ENCODE results near the gene POC5. TPM values are rescaled to one million over a fixed set of nuclear protein-coding genes. Genes with fewer than 3 reads are reported as not detected.
"Not testable (repeated sequence)": the region's sequence is repeated elsewhere in the genome, so short reads cannot be mapped to it uniquely, and the experiment has no call there.

POC5 gene
- total and polyA plus RNA-seq, 4 experiments from 2014 or later: 14.1 to 20.0 (median 14.9) TPM

GRCh38 chr5:75734913-75735789 lies 17.9 kb upstream of the POC5 start:
- no peaks in the 10 kb centered on the region for H3K9me3 ChIP-seq (ENCODE audit: control insufficient read depth in 1 of 2, low read length in 2 of 2)
- no peak overlapping the region for H3K4me3 ChIP-seq (ENCODE audit: low read length in 2 of 2)
- H3K4me1 ChIP-seq (ENCODE audit: insufficient read depth, low read length): no peaks in the 10 kb centered on the region
- Mint-ChIP-seq H3K4me3 (no peak overlapping the region), H3K4me1 (no peaks in the 10 kb centered on the region), H3K9me3 (peaks cover 0 to 3% (median 0%) of the 10 kb centered on the region in 8 donors), H3K27ac (no peak overlapping the region), H3K27me3 (peaks cover 5 to 10% of the 10 kb centered on the region in 2 donors), H3K36me3 (no peaks in the 10 kb centered on the region)
- H3K27ac ChIP-seq (ENCODE audit: low read depth, low read length): no peak overlapping the region
- ChIA-PET CTCF (ENCODE audit: partially characterized antibody) (interaction anchor here (1.0 to 1.4 kb wide), 2 partner anchors 519 to 523 kb away, joined by 3 to 5 read pairs; no protein-coding TSS in a partner anchor), POLR2A (ENCODE audit: partially characterized antibody) (no interaction called here)
- no peaks in the 10 kb centered on the region for H3K27me3 ChIP-seq (ENCODE audit: insufficient read depth, low read length)
- no peaks in the 10 kb centered on the region for H3K36me3 ChIP-seq (ENCODE audit: insufficient read depth, low read length)
- peak in 2 of 5 donors; percentile 16 for DNase-seq
- intact Hi-C loops (cut with micrococcal nuclease): loop anchor here (1.0 to 2.0 kb wide), 2 partner anchors 521 to 906 kb away; no protein-coding TSS in a partner anchor

GRCh38 chr5:75733767-75734166 lies 16.5 kb upstream of the POC5 start:
- Mint-ChIP-seq H3K4me3 (no peak overlapping the region), H3K9me3 (peaks cover 0 to 3% (median 0%) of the 10 kb centered on the region in 8 donors), H3K27me3 (peaks cover 6% of the 10 kb centered on the region in 2 donors), H3K36me3 (no peaks in the 10 kb centered on the region), H3K4me1 (no peaks in the 10 kb centered on the region), H3K27ac (no peak overlapping the region)
- CTCF ChIA-PET (ENCODE audit: partially characterized antibody): no interaction called here
- no peaks in the 10 kb centered on the region for H3K36me3 ChIP-seq (ENCODE audit: insufficient read depth, low read length)
- intact Hi-C loops (cut with micrococcal nuclease): loop anchor here (2.0 kb wide), 1 partner anchor 907 kb away; no protein-coding TSS in a partner anchor
- no peaks in the 10 kb centered on the region for H3K4me1 ChIP-seq (ENCODE audit: insufficient read depth, low read length)
- no peaks in the 10 kb centered on the region for H3K9me3 ChIP-seq (ENCODE audit: control insufficient read depth in 1 of 2, low read length in 2 of 2)
- H3K4me3 ChIP-seq (ENCODE audit: low read length in 2 of 2): no peak overlapping the region
- H3K27me3 ChIP-seq (ENCODE audit: insufficient read depth, low read length): no peaks in the 10 kb centered on the region
- no peak overlapping the region for H3K27ac ChIP-seq (ENCODE audit: low read depth, low read length)
- no peak for DNase-seq
- POLR2A ChIA-PET (ENCODE audit: partially characterized antibody): no interaction called here

- H3K9me3 Mint-ChIP-seq; H3K4me3 Mint-ChIP-seq; H3K4me1 Mint-ChIP-seq; H3K27ac Mint-ChIP-seq; CTCF ChIA-PET (ENCODE audit: partially characterized antibody); H3K36me3 ChIP-seq (ENCODE audit: insufficient read depth, low read length); H3K4me3 ChIP-seq (ENCODE audit: low read length in 2 of 2); H3K9me3 ChIP-seq (ENCODE audit: control insufficient read depth in 1 of 2, low read length in 2 of 2); DNase-seq; H3K36me3 Mint-ChIP-seq; H3K4me1 ChIP-seq (ENCODE audit: insufficient read depth, low read length); H3K27ac ChIP-seq (ENCODE audit: low read depth, low read length); POLR2A ChIA-PET (ENCODE audit: partially characterized antibody); H3K27me3 ChIP-seq (ENCODE audit: insufficient read depth, low read length); intact Hi-C loops (cut with micrococcal nuclease): not testable (repeated sequence)
- peaks cover 6 to 13% of the 10 kb centered on the region in 2 donors for H3K27me3 Mint-ChIP-seq
Measured at GRCh38 chr5:75731515-75731914, 14.3 kb upstream of the POC5 start.

- H3K36me3 ChIP-seq (ENCODE audit: insufficient read depth, low read length): no peaks in the 10 kb centered on the region
- no peaks in the 10 kb centered on the region for H3K4me1 ChIP-seq (ENCODE audit: insufficient read depth, low read length)
- Mint-ChIP-seq H3K27ac (no peak overlapping the region), H3K4me1 (no peaks in the 10 kb centered on the region), H3K9me3 (peaks cover 0 to 3% (median 0%) of the 10 kb centered on the region in 8 donors), H3K27me3 (peaks cover 0 to 13% of the 10 kb centered on the region in 2 donors), H3K36me3 (no peaks in the 10 kb centered on the region), H3K4me3 (no peak overlapping the region)
- ChIA-PET CTCF (ENCODE audit: partially characterized antibody) (no interaction called here), POLR2A (ENCODE audit: partially characterized antibody) (no interaction called here)
- DNase-seq: no peak
- H3K4me3 ChIP-seq (ENCODE audit: low read length in 2 of 2): no peak overlapping the region
- H3K27ac ChIP-seq (ENCODE audit: low read depth, low read length): no peak overlapping the region
- intact Hi-C loops (cut with micrococcal nuclease): no loop called here
- H3K27me3 ChIP-seq (ENCODE audit: insufficient read depth, low read length): no peaks in the 10 kb centered on the region
- no peaks in the 10 kb centered on the region for H3K9me3 ChIP-seq (ENCODE audit: control insufficient read depth in 1 of 2, low read length in 2 of 2)
Measured at GRCh38 chr5:75729321-75729720, 12.1 kb upstream of the POC5 start.

- intact Hi-C loops (cut with micrococcal nuclease): no loop called here
- H3K36me3 Mint-ChIP-seq: no peaks in the 10 kb centered on the region
- no peaks in the 10 kb centered on the region for H3K27me3 ChIP-seq (ENCODE audit: insufficient read depth, low read length)
- H3K27ac ChIP-seq (ENCODE audit: low read depth, low read length): no peak overlapping the region
- no peak for DNase-seq
- no peaks in the 10 kb centered on the region for H3K9me3 ChIP-seq (ENCODE audit: control insufficient read depth in 1 of 2, low read length in 2 of 2)
- H3K4me1 Mint-ChIP-seq: no peaks in the 10 kb centered on the region
- no peak overlapping the region for H3K4me3 ChIP-seq (ENCODE audit: low read length in 2 of 2)
- peaks cover 2 to 13% of the 10 kb centered on the region in 2 donors for H3K27me3 Mint-ChIP-seq
- H3K36me3 ChIP-seq (ENCODE audit: insufficient read depth, low read length): no peaks in the 10 kb centered on the region
- ChIA-PET CTCF (ENCODE audit: partially characterized antibody) (no interaction called here), POLR2A (ENCODE audit: partially characterized antibody) (no interaction called here)
- H3K4me3 Mint-ChIP-seq: no peak overlapping the region
- peaks cover 0 to 8% (median 3%) of the 10 kb centered on the region in 8 donors for H3K9me3 Mint-ChIP-seq
- no peaks in the 10 kb centered on the region for H3K4me1 ChIP-seq (ENCODE audit: insufficient read depth, low read length)
- no peak overlapping the region for H3K27ac Mint-ChIP-seq
Measured at GRCh38 chr5:75727931-75728330, 10.7 kb upstream of the POC5 start.

- H3K4me1 Mint-ChIP-seq; H3K27me3 ChIP-seq (ENCODE audit: insufficient read depth, low read length); H3K36me3 Mint-ChIP-seq; DNase-seq; CTCF ChIA-PET (ENCODE audit: partially characterized antibody); intact Hi-C loops (cut with micrococcal nuclease); H3K27ac Mint-ChIP-seq; H3K4me3 ChIP-seq (ENCODE audit: low read length in 2 of 2); H3K9me3 ChIP-seq (ENCODE audit: control insufficient read depth in 1 of 2, low read length in 2 of 2); H3K4me3 Mint-ChIP-seq; H3K36me3 ChIP-seq (ENCODE audit: insufficient read depth, low read length); H3K27ac ChIP-seq (ENCODE audit: low read depth, low read length); POLR2A ChIA-PET (ENCODE audit: partially characterized antibody); H3K4me1 ChIP-seq (ENCODE audit: insufficient read depth, low read length): not testable (repeated sequence)
- Mint-ChIP-seq H3K27me3 (peaks cover 2 to 13% of the 10 kb centered on the region in 2 donors), H3K9me3 (peaks cover 0 to 11% (median 3%) of the 10 kb centered on the region in 8 donors)
Measured at GRCh38 chr5:75726224-75726623, 9.0 kb upstream of the POC5 start.

GRCh38 chr5:75723378-75723777 lies 6.1 kb upstream of the POC5 start:
- POLR2A ChIA-PET (ENCODE audit: partially characterized antibody): no interaction called here
- peaks cover 2 to 5% of the 10 kb centered on the region in 2 donors for H3K27me3 Mint-ChIP-seq
- Histone ChIP-seq H3K9me3 (ENCODE audit: control insufficient read depth in 1 of 2, low read length in 2 of 2) (no peaks in the 10 kb centered on the region), H3K27ac (ENCODE audit: low read depth, low read length) (no peak overlapping the region), H3K4me3 (ENCODE audit: low read length in 2 of 2) (no peak overlapping the region), H3K27me3 (ENCODE audit: insufficient read depth, low read length) (no peaks in the 10 kb centered on the region), H3K36me3 (ENCODE audit: insufficient read depth, low read length) (no peaks in the 10 kb centered on the region), H3K4me1 (ENCODE audit: insufficient read depth, low read length) (no peaks in the 10 kb centered on the region)
- H3K4me3 Mint-ChIP-seq: no peak overlapping the region
- no peak for DNase-seq
- no peaks in the 10 kb centered on the region for H3K36me3 Mint-ChIP-seq
- H3K4me1 Mint-ChIP-seq: no peaks in the 10 kb centered on the region
- CTCF ChIA-PET (ENCODE audit: partially characterized antibody): no interaction called here
- H3K9me3 Mint-ChIP-seq: peaks cover 0 to 11% (median 3%) of the 10 kb centered on the region in 8 donors
- intact Hi-C loops (cut with micrococcal nuclease): no loop called here
- no peak overlapping the region for H3K27ac Mint-ChIP-seq

Measured in CD4-positive, alpha-beta memory T cell (primary cell).